Stomach smooth muscle (tissue), 2 donors: Measurements from ENCODE around the gene MDH1.

Source experiments
- H3K27ac ChIP-seq: one replicate; pipeline ENCODE4 v1.7.0; 2013; ENCODE audit warnings: mild to moderate bottlenecking, low read length, inconsistent platforms
- H3K27me3 ChIP-seq, 2 donors: one replicate each; pipeline ENCODE4 v1.7.0; 2013; ENCODE audit warnings: low read length in 2 of 2; ENCODE audit not compliant: insufficient read depth in 2 of 2, control insufficient read depth in 1 of 2
- H3K36me3 ChIP-seq, 2 donors: one replicate each; pipeline ENCODE4 v1.7.0; 2013; ENCODE audit warnings: low read length in 2 of 2; ENCODE audit not compliant: control insufficient read depth in 2 of 2, insufficient read depth in 2 of 2
- H3K4me1 ChIP-seq: one replicate; pipeline ENCODE4 v1.7.0; 2013; ENCODE audit warnings: low read length; ENCODE audit not compliant: control insufficient read depth, insufficient read depth
- H3K4me3 ChIP-seq, 2 donors: one replicate each; pipeline ENCODE4 v1.7.0; 2013; ENCODE audit warnings: low read length in 2 of 2
- H3K9ac ChIP-seq, 2 donors: one replicate each; pipeline ENCODE4 v1.7.0; 2013; ENCODE audit warnings: low read length in 2 of 2, mild to moderate bottlenecking in 1 of 2
- H3K9me3 ChIP-seq, 2 donors: one replicate each; pipeline ENCODE4 v1.7.0; 2013; ENCODE audit warnings: low read length in 2 of 2; ENCODE audit not compliant: control insufficient read depth in 2 of 2
- donor health status: healthy.
- donor health status: Pancreatic carcinoma.

MDH1 gene

DNA sequence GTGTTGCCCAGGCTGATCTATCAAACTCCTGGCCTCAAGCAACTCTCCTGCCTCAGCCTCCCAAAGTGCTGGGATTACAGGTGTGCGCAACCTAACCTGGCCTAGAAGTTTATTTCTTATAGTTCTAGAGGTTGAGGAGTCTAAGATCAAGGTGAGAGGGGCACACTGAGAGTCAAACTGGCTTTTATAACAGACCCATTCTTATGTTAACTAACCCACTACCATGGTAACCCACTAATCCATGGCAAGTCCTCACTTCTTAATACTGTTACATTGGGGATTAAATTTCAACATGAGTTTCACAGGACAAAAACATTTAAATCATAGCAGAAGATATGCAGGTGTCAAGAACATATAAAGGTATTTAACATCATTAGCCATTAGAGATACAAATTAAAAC is 50.6 kb downstream of the MDH1 start:
- Histone ChIP-seq H3K4me1 (no peaks in the 10 kb centered on the region), H3K27me3 (no peaks in the 10 kb centered on the region), H3K9ac (no peak overlapping the region), H3K9me3 (no peaks in the 10 kb centered on the region), H3K36me3 (no peaks in the 10 kb centered on the region), H3K27ac (no peak overlapping the region), H3K4me3 (no peak overlapping the region)

DNA sequence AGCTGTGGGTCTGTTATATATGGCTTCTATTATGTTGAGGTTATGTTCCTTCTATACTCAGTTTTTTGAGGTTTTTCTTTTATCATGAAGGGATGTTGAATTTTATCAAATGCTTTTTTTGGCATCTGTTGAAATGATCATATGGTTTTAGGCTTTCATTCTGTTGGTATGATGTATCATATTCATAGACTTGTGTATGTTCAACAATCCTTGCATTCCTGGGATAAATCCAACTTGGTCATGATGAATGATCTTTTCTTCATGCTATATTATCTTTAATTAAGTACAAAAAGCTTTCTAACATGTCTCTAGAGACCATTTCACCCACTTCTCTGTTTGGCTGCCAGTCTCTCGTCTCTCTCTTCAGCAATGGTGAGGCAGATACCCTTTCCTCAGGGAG is 54.2 kb downstream of the MDH1 start:
- no peaks in the 10 kb centered on the region for H3K9me3 ChIP-seq
- no peak overlapping the region for H3K9ac ChIP-seq
- H3K4me1 ChIP-seq: no peaks in the 10 kb centered on the region
- H3K27me3 ChIP-seq: no peaks in the 10 kb centered on the region
- H3K36me3 ChIP-seq: no peaks in the 10 kb centered on the region
- H3K4me3 ChIP-seq: no peak overlapping the region
- no peak overlapping the region for H3K27ac ChIP-seq

DNA sequence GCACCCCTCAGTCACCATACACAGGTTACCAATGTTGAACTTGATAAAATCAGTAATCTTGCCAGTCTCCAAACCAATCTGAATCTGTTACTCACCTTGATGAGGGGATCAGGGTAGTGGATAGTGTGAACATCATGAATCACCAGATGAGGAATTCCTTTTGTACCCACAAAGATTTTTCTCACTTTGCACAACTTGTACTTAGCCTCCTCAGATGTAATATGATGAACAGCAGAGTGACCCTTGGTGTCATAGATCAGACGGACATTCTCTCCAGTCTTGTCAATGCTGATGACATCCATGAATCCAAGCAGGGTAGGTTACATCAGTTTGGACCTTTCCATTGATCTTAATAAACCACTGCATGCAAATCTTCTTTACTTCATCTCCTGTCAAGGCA is 54.7 kb downstream of the MDH1 start:
- Histone ChIP-seq H3K4me1 (no peaks in the 10 kb centered on the region), H3K4me3 (no peak overlapping the region)

DNA sequence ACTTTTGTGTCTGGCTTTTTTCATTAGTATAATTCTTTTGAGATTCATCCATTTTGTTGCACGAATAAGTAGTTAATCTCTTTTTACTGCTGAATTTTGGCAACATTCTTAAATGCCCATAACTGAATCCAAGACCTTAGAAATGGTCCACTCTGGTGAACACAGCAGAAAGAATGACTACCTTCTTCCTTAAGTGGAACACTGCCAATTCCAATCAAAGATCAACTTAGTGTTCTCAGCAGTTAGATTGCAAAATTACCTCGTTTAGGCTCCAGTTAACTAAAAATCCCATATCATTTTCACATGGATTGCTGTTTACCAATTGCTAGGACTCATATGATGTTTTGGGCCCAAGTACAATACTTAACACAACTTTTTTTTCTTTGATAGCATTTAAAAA is 59.9 kb downstream of the MDH1 start:
- no peak overlapping the region for H3K27ac ChIP-seq
- no peak overlapping the region for H3K9ac ChIP-seq
- no peak overlapping the region for H3K4me3 ChIP-seq
- peaks cover 0 to 2% of the 10 kb centered on the region in 2 donors for H3K9me3 ChIP-seq
- H3K4me1 ChIP-seq: no peaks in the 10 kb centered on the region
- no peaks in the 10 kb centered on the region for H3K27me3 ChIP-seq
- no peaks in the 10 kb centered on the region for H3K36me3 ChIP-seq

More for the DNA sequence above, 54.7 kb downstream of the MDH1 start:
- Histone ChIP-seq H3K27ac (no peak overlapping the region), H3K9me3 (no peaks in the 10 kb centered on the region), H3K27me3 (no peaks in the 10 kb centered on the region), H3K9ac (no peak overlapping the region), H3K36me3 (no peaks in the 10 kb centered on the region)

DNA sequence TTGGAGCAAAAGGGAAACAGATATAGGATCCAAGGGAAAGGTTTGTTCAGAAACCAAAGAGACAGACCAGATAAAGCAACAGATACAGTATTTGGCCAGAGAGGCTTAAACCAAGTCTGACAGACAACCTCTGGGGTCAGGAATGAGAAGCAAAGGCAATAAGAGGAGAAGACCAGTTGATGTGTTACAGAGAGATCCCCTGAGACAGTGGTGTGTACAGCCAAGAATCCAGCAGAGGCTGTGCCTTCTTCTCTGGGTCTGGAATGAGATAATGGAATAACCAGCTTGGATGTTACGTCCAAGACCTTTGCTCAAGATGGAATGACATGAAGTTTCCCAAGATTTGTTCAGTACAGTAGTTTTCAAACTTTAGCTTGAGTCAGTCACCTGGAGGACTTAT is 61.1 kb downstream of the MDH1 start:
- H3K9ac ChIP-seq: no peak overlapping the region

DNA sequence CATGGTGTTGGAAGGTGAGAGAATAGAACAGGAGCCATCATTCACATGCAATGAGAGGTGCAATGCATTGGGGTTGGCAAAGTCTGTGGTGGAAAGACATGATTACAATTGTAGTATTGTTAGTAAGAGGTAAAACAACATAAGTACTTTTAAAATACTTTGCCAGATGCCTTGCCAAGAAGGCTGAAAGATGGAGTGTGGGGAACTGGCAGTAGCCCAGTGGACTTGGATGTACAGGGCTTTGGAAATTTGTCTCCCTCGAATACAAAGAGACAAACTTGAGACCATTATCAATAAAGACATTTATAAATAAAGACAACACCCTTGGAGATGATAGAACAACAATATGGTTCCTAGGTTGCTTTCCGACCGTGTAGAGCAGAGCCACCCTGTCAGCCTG is 62.0 kb downstream of the MDH1 start:
- no peaks in the 10 kb centered on the region for H3K36me3 ChIP-seq
- no peak overlapping the region for H3K9ac ChIP-seq

More for the DNA sequence above, 61.1 kb downstream of the MDH1 start:
- Histone ChIP-seq H3K27ac (no peak overlapping the region), H3K4me3 (no peak overlapping the region), H3K4me1 (no peaks in the 10 kb centered on the region), H3K9me3 (peaks cover 0 to 4% of the 10 kb centered on the region in 2 donors), H3K27me3 (no peaks in the 10 kb centered on the region), H3K36me3 (no peaks in the 10 kb centered on the region)

DNA sequence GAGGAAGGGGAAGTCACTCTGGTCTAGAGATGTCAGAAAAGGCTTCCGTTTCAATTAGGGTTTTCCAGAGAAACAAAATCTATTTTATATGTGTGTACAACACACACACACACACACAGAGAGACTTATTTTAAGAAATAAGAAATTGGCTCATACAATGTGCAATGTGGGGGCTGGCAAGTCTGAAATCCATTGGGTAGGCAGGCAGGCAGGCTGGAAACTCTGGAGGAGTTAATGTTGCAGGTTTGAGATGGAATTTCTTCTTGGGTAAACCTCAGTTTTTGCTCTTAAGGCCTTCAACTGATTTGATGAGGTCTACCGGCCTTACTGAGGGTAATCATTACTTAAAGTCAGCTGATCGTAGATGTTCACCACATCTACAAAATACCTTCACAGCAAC is 62.6 kb downstream of the MDH1 start:
- no peak overlapping the region for H3K9ac ChIP-seq
- no peaks in the 10 kb centered on the region for H3K4me1 ChIP-seq

More for the DNA sequence above, 62.0 kb downstream of the MDH1 start:
- Histone ChIP-seq H3K27me3 (no peaks in the 10 kb centered on the region), H3K4me3 (no peak overlapping the region), H3K4me1 (no peaks in the 10 kb centered on the region), H3K9me3 (peaks cover 0 to 4% of the 10 kb centered on the region in 2 donors), H3K27ac (no peak overlapping the region)

DNA sequence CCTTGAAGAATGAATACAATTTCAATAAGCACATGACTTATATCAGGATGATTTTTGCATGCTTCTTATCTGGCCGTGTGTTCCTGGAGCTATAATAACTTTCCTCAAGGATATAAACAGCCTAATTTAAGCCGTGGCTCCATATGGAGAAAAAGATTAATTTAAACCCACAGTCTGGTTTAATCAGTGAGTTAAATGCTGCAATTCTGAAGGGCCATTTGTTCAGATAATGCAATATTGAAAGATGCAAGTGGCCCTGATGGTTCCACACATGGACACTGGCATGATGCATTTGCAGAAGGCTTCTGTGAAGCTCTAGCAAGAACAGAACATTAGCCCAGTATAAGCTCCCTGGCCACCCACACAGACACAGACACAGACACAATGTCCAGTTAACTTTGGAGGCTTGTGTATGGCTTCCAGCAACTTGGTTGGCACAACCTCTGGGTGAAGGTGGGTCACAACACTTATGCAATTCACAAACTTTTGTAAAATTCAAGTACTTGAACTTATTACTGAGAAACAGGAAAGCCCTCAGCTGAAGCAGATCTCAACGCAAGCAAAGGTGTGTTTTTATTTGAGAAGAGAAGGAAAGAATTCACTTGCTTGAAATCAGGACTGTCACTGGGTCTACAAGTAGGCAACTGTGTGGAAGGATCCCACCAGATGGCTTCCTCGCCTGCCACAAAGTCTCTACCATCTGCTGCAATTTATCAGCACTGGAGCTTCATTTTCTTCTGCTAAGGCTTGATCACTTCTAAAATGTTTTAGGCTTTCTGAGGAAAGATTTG is 63.3 kb downstream of the MDH1 start:
- H3K36me3 ChIP-seq: no peaks in the 10 kb centered on the region
- no peaks in the 10 kb centered on the region for H3K4me1 ChIP-seq
- H3K9ac ChIP-seq: no peak overlapping the region
- no peak overlapping the region for H3K27ac ChIP-seq
- H3K27me3 ChIP-seq: no peaks in the 10 kb centered on the region
- H3K9me3 ChIP-seq: peaks cover 0 to 4% of the 10 kb centered on the region in 2 donors
- H3K4me3 ChIP-seq: no peak overlapping the region

More for the DNA sequence above, 62.6 kb downstream of the MDH1 start:
- Histone ChIP-seq H3K9me3 (peaks cover 0 to 4% of the 10 kb centered on the region in 2 donors), H3K36me3 (no peaks in the 10 kb centered on the region), H3K27me3 (no peaks in the 10 kb centered on the region), H3K27ac (no peak overlapping the region), H3K4me3 (no peak overlapping the region)

DNA sequence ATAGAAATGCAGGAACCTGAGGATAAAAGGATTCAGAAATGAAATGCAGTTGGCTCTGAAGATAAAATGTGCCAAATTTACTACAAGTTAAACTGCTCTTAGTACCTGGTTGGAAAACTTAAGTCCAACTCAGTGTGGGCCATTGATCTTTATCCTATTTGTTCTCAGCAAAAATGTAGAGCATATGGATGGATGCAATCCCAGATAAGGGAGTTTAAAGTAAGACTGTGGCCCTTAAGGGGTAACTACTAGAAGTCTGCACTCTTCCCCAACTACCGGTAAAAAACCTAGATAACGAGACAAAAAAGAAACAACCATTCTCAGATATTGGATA is 63.9 kb downstream of the MDH1 start:
- Histone ChIP-seq H3K4me3 (no peak overlapping the region), H3K27ac (no peak overlapping the region), H3K9ac (no peak overlapping the region), H3K9me3 (peaks cover 0 to 4% of the 10 kb centered on the region in 2 donors), H3K36me3 (no peaks in the 10 kb centered on the region), H3K4me1 (no peaks in the 10 kb centered on the region), H3K27me3 (no peaks in the 10 kb centered on the region)

DNA sequence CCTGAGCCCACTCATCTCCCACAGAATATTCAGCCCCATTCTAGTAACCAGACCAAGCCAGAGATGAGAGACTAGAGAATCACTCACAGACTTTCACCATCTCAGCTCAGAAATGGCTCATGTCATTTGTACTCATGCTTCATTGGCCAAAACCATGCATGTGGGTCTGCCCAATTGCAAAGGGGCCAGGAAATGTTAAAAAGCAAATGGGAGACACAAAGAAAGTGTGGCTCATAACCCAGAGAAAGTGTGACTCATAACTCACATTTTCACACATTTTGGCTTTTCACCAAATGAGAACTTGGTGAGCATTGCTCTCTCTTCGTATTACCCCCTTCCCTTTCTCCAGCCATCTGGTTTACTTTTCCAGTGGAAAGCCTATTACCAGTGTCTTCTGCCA is 66.2 kb downstream of the MDH1 start:
- Histone ChIP-seq H3K27me3 (no peaks in the 10 kb centered on the region), H3K36me3 (no peaks in the 10 kb centered on the region), H3K4me1 (no peaks in the 10 kb centered on the region), H3K9ac (no peak overlapping the region), H3K27ac (no peak overlapping the region), H3K4me3 (no peak overlapping the region), H3K9me3 (peaks cover 0 to 3% of the 10 kb centered on the region in 2 donors)
